Nucleus accumbens (tissue), 56 donors: ENCODE measurements around the gene FAM76A.
"Not testable (repeated sequence)": the region's sequence is repeated elsewhere in the genome, so short reads cannot be mapped to it uniquely, and the experiment has no call there.

Experiments
- DNase-seq, 56 donors: peaks; one replicate each; lab custom pipeline; 2025; lab: John Stamatoyannopoulos, UW

Gene FAM76A

GRCh38 chr1:27725374-27726172, at the start of gene FAM76A:
FAM76A (plus strand) TSS chr1:27725961; CDS start chr1:27726081, 120 bp downstream.
- DNase-seq, result peak; percentile 89 to 100 (median 99)

- no peak for DNase-seq
Observed at GRCh38 chr1:27676410-27676809, 49.4 kb upstream of the FAM76A start.

- DNase-seq, result no peak
Observed at GRCh38 chr1:27678747-27679146, 47.0 kb upstream of the FAM76A start.

GRCh38 chr1:27680225-27680791, 45.5 kb upstream of the FAM76A start:
- not testable (repeated sequence) for DNase-seq

- DNase-seq, result not testable (repeated sequence)
Observed at GRCh38 chr1:27681580-27681979, 44.2 kb upstream of the FAM76A start.

- no peak for DNase-seq
Observed at GRCh38 chr1:27682351-27682944, 43.3 kb upstream of the FAM76A start.

- DNase-seq, result no peak
Observed at GRCh38 chr1:27684176-27684575, 41.6 kb upstream of the FAM76A start.

GRCh38 chr1:27686223-27686990, 39.4 kb upstream of the FAM76A start:
- no peak for DNase-seq

GRCh38 chr1:27687906-27688305, 37.9 kb upstream of the FAM76A start:
- no peak for DNase-seq

- no peak for DNase-seq
Observed at GRCh38 chr1:27689423-27690173, 36.2 kb upstream of the FAM76A start.

GRCh38 chr1:27690183-27690582, 35.6 kb upstream of the FAM76A start:
- DNase-seq, result no peak

- DNase-seq, result not testable (repeated sequence)
Observed at GRCh38 chr1:27696835-27697234, 28.9 kb upstream of the FAM76A start.

GRCh38 chr1:27704958-27705357, 20.8 kb upstream of the FAM76A start:
- DNase-seq, result no peak

GRCh38 chr1:27705545-27705944, 20.2 kb upstream of the FAM76A start:
- no peak for DNase-seq

GRCh38 chr1:27710574-27710973, 15.2 kb upstream of the FAM76A start:
- no peak for DNase-seq

GRCh38 chr1:27713139-27713725, 12.5 kb upstream of the FAM76A start:
- no peak for DNase-seq

GRCh38 chr1:27713869-27714513, 11.8 kb upstream of the FAM76A start:
- no peak for DNase-seq

GRCh38 chr1:27716262-27716895, 9.4 kb upstream of the FAM76A start:
- DNase-seq, result peak in 6 of 56 donors; percentile 1 to 10 (median 4)
